Measurements from ENCODE around the gene NUP155.
"Not testable (repeated sequence)": the region's sequence is repeated elsewhere in the genome, so short reads cannot be mapped to it uniquely, and the experiment has no call there.

- TF ChIP-seq CTCF, POLR2AphosphoS5, POLR2A (IDR thresholded peaks at IDR 0.05): not testable (repeated sequence)
Measured at GRCh38 chr5:37342741-37343140, 28.2 kb downstream of the NUP155 start.

Data from prostate gland (tissue), 2 donors.